Stomach (tissue), 4 donors: Measurements from ENCODE around the gene CDK13.

Experiments used
- EP300 ChIP-seq: sonication (generic); formaldehyde crosslinking; IDR thresholded peaks from one replicate; pipeline ENCODE4 v1.6.1; 2017; ENCODE audit warnings: antibody characterized with exemption
- POLR2A ChIP-seq, 4 donors: fragments of 450-650 bp; IDR thresholded peaks; one replicate each; pipeline ENCODE4 v1.6.1; 2016; ENCODE audit warnings: antibody characterized with exemption in 4 of 4, control low read depth in 2 of 4, mild to moderate bottlenecking in 1 of 4, moderate library complexity in 1 of 4
- POLR2AphosphoS5 ChIP-seq, 3 donors: sonication (generic); formaldehyde crosslinking; IDR thresholded peaks; one replicate each; pipeline ENCODE4 v1.6.1; 2016; ENCODE audit warnings: antibody characterized with exemption in 3 of 3
- TF ChIP-seq, protein P1 (sequence below), 7 experiments: fragments of 450-650 bp in 4 of 7; fragments of 200-600 bp in 3 of 7; sonication (generic) in 3 of 7; IDR thresholded peaks; one replicate each; pipeline ENCODE4 v1.5.1; 2016 to 2019; ENCODE audit warnings: antibody characterized with exemption in 7 of 7, control low read depth in 2 of 7, mild to moderate bottlenecking in 1 of 7

DNA sequence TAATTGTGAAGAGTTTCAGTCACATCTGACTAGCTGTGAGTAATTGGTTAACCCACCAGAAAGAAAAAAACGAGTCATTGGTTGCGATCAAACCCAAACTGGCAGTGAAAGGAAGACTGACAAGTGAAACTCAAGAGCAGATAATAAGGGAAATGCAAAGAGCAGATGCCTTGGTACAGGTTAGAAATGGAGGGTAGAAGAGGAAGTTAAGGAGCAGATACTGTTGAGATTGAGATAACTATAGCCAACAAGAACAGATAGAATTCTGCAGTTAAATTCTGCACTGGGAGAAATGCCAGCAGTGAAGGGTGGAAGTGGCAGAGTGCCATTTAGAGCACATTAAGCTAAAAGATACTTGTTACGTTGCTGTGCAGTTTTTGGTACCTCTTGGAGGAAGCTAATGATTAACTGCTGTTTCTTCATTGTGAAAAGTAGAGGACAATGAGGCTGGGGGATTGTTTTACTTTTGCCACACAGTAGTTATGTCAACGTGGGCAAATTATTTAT, 65.8 kb downstream of the CDK13 start:
- TF ChIP-seq, protein P1, sequence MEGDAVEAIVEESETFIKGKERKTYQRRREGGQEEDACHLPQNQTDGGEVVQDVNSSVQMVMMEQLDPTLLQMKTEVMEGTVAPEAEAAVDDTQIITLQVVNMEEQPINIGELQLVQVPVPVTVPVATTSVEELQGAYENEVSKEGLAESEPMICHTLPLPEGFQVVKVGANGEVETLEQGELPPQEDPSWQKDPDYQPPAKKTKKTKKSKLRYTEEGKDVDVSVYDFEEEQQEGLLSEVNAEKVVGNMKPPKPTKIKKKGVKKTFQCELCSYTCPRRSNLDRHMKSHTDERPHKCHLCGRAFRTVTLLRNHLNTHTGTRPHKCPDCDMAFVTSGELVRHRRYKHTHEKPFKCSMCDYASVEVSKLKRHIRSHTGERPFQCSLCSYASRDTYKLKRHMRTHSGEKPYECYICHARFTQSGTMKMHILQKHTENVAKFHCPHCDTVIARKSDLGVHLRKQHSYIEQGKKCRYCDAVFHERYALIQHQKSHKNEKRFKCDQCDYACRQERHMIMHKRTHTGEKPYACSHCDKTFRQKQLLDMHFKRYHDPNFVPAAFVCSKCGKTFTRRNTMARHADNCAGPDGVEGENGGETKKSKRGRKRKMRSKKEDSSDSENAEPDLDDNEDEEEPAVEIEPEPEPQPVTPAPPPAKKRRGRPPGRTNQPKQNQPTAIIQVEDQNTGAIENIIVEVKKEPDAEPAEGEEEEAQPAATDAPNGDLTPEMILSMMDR (IDR thresholded peaks at IDR 0.05), result no peak
- TF ChIP-seq POLR2A (IDR thresholded peaks at IDR 0.05), result no peak
- no peak for TF ChIP-seq EP300
- TF ChIP-seq POLR2AphosphoS5 (IDR thresholded peaks at IDR 0.05), result no peak
